ELR (cell line): ENCODE measurements around the gene PTPRG.

ENCODE experiments used
- DNase-seq: peaks from one replicate; pipeline ENCODE4 v3.0.0-alpha.2; 2015; ENCODE audit warnings: low read depth

PTPRG gene

DNA sequence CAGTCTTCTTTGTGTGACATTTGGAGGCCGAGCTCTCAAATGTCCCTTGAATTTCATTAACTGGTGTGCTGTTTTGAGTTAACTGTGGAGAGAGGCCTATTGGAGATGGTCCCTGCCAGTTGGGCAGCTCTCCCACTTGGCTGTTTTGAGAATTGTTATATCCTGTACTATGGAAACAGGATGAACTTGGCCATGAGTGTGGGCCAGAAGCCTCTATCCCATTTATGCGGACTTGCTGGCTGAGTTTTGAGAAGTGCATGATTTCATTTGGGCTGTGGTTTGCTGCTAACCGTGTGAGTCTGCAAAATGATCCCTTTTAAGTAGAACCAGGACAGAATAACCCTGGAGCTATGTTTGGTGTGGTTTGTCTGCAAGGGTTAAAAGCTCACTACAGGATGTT, 366.0 kb downstream of the PTPRG start:
- DNase-seq, result peak; percentile 10

DNA sequence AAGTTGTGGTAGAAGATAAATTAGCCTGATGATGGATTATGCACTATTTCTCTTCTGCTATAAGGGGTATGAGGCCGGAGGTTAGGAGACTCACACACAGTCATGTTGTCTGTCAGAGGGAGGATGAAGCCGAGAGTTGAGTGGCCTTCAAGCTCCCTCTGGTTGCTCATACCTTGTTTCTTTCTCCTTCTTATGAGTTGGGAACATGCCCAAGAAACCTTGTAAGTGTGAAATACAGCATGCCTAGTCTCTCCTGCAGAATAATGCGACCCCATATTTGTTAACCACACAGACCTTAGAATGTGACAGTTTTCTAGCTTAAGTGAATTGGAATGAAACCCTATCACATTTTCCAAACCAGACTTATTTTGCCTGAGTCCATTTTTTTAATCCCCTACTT, 366.7 kb downstream of the PTPRG start:
- DNase-seq, result no peak

DNA sequence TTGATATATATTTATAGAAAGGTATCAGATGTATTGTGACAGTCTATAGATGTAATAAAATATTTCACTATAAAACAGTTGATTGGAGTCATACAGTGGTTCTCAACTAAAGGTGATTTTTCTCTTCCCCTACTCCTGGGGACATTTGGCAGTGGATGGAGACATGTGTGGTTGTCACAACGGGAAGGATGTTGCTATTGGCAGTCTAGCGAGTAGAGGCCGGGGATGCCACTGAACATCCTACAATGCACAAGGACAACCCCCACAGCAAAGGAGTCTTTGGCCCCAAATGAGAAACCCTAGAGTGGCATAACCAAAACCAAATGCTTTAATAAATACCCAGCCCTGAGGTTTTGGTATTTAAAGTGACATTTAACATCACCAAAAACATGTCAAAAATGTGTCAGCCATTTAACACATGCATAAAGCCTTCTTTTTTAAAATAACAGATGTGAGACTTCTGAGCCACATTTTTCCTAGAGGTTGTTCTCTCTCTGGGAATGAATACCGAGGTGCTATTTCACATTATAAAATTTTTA, 367.5 kb downstream of the PTPRG start:
- DNase-seq, result no peak

DNA sequence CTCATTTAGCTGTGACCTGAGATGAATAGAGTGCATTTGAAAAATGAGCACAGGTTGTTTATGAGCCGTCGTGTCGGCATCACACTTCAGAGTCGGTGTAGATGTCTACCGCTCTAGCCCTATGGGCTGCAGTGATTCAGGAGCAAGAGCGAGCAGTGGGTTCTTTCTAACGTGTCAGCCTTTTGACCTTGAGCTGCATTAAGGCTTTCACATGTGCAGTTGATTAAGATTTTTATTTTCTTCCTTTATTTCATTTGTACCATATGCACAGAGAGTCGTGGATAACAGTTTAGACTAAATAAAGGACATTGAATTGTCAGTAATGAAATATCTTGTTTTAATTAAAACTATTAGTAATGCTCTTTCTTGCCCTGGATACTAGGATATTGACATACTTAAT, 368.2 kb downstream of the PTPRG start:
- DNase-seq, result no peak

DNA sequence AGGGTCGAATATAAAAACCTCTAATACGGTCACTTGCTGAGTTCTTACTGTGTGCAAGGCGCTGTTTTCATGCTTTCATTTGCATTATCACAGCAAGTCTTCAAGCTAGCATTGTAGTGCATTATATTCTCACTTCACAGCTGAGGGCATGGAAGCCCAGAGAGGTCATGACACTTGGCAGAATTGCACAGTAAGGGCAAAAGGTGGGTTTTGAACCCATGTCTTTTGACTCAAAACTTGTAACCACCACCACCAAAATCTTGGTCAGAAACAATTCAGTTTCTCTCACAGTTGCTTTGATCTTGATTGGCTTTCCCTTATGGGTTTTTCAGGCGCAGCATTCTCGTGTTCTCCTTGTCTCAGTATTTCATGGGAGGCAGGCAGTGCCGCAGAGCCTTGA, 371.1 kb downstream of the PTPRG start:
- DNase-seq, result no peak

DNA sequence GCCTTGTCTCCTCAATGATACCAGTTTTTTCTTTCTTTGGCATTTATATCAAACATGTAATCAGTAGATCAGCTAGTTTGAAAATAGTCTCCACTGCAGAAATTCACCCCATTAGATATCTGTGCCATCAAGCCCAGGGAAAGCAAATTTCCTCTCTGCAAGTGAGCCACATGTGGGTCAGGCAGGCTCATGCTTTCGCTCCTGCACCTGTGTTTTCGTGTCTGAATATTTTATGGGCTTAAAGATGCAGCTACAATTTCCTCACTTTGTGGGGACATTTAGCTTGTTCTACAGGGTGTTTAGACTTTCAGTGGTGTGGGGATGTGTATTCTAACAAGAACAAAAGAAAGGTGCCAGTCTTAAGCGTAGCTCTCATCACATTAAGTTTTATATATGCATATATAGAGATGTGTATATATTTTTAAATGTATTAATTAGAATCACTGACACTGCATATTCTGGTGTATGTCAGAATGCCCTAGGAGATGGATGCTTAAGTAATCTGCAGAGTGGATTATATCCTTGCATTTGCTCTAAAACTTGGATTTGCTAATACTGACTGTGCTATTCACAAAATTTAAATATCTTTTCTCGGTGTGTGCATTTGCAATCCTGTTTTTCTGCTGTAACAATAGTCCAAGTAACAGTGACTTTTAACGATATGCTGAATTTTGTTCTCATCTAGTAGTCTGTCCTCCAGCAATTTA, 372.6 kb downstream of the PTPRG start:
- DNase-seq, result no peak

DNA sequence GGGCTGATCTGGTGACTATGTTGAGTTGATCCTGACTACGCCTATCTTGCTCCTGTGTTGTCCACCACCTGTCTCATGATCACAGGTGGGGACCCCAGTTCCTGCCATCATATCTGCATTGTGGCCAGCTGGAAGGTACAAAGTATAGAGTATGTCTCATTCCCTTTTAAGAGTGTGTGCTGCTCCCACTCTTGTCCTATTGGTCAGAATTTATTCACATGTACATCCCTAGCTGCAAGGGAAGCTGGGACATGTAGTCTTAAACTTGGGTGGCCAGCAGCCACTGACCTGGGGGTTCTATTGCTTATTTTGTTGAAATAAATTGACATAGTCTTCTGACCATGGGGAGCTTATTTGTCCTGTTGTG, 373.1 kb downstream of the PTPRG start:
- DNase-seq, result no peak

DNA sequence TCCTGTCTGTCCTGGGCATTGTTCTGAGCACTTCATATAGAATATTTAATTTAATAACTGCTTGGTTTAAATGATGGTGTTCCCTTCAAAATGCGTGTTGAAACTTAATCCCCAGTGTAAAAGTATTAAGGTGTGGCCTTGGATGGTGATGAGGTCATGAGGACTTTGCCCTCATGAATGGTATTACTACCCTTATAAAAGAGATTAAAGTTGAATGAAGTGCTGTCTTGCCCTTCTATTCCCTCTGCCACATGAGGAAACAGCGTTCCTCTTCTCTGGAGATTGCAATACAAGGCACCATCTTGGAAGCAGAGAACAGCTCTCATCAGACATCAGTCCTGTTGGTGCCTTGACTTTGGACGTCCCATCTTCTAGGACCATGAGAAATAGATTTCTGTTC, 374.4 kb downstream of the PTPRG start:
- DNase-seq, result no peak

DNA sequence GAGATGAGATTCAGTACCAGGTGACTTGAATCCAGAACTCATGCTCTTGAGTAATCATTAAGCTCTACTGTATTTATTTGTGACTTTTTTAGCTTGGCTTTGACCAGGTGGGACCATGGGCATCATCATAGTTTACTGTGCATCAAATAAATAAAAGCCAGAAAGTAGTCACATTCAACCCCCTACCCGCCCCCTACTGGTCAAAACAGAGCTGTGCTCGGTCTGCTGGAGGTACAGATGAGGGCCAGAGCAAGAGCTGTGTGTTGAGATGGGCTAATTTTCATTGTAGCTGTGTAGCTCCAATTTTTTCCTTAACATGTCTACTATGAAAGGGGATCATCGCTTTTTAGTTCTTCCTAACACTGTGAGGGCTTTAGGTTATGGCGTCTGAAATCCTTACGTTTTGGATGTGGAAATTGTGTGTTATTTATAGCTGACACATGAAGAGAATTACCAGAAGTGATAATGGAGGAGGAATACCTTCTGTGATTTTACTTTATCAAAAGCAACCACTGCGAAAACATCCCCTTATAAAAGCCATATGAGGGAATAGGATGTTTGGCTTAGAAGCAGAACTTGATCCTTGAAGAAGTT, 375.1 kb downstream of the PTPRG start:
- DNase-seq, result peak; percentile 54

DNA sequence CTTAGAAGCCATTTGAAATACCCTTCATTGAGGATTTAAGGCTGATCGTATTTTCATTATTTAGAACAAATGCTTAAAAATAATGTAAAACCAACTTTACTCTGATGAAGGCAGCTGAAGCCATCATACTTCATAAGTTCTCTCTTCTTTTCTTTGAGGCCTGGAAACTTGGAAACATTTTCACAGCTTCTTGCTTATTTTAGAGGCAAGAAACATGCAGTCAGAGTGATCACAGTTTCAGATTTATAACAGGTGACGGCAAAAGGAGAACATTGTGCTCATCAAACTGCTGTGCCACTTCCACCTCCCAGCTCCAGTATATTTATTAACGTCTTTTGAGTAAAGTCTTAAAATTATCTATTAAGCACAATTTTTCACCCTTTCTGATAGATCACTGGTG, 376.1 kb downstream of the PTPRG start:
- DNase-seq, result no peak

DNA sequence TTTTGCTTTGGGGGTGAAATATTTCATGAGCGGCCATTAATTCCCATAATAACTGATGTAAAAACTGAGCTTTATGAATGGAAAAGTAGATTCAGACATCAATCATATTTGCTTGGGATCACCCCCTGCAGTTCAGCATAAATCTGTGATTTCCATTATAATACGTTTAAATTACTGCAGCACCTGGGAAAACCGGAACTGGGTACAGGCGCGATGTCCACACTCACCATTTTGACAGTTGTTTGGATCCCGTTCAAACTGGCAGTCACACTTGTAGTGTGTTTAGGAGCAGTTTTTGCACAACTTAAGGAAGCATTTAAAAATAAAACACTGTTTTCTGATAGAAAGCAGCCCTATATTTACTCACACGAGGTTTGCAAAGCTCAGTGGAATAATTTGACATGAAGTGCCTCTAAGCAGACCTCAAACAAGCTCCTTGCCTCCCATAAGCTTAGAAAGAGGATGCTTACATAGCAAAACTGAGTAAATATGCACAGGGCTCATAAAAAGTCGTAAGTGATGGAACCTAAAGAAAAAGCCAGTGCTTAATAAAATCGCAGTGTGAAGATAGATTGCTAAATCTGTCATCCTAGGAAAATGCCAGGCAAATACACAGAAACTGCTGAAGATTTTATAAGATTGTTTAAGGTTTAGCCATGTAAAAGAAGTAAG, 377.6 kb downstream of the PTPRG start:
- DNase-seq, result no peak

DNA sequence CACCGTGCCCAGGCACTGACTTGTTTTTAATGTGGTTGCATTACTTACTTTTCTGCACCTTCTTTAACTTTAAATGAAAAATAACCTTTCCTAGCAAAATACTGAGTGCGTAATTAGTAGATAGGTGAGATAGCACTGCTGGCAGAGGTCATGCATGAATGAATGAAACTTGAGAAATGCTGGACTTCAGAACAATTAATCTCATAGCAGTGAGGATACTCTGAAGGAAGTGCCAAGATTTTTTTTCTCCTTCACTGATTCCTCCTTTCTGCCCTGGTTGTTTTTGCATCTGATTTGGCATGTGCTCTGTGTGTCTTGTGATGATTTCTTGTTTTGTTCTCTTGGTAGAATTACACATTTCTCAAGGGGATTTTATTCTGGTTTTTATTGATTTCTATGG, 378.9 kb downstream of the PTPRG start:
- DNase-seq, result no peak

DNA sequence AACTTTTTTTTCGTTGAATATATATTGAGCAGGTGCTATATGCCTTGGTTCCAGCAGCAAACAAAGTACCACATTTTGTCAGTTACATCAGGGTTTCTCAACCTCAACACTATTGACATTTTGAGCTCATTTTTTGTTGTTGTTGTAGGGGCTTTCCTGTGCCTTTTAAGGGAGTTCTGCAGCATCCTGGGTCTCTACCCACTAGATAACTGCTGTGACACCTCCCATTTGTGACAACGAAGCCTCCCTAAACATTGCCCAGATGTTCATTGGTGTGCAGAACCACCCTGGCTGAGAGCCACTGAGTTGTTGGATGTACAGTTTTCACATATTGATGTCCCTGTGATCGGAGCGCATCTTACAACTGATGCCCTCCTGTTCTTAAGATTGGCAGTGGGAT, 382.6 kb downstream of the PTPRG start:
- no peak for DNase-seq

DNA sequence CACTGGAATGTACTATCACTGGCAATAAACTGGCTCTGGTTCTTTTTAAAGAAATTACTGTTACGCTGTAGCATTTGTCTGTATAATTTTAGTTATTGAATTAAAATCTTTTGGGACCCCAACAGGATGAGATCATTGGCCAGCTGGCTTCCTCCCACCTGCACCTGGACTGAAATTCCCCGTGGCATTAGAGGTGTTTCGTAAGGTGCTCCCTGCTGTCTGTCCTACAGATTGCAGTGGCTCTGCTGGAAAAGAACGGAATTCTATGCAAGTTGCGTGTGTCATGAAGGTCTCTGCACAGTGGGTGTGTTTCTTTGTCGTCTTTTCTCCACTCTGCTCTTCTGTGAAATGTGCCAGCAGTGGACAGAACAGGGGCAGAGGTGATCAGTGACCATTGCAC, 383.4 kb downstream of the PTPRG start:
- DNase-seq, result no peak

DNA sequence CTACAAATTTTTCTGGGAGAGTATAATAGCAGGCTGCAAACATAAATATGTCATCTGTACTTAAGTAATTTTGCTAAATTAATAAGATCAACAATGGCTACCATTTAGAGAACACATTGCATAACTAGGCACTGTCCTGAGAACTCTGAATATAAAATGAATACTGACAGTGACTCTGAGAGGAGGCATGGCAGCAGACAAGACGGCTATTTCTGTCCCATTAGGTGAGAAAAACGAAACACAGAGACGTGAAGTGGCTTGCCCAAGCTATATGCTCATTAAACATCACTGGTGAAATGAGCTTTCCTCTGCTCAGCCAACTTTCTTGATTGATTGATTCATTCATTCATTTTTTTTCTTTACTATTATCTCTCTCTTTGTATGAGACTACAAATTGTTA, 384.3 kb downstream of the PTPRG start:
- DNase-seq, result no peak

DNA sequence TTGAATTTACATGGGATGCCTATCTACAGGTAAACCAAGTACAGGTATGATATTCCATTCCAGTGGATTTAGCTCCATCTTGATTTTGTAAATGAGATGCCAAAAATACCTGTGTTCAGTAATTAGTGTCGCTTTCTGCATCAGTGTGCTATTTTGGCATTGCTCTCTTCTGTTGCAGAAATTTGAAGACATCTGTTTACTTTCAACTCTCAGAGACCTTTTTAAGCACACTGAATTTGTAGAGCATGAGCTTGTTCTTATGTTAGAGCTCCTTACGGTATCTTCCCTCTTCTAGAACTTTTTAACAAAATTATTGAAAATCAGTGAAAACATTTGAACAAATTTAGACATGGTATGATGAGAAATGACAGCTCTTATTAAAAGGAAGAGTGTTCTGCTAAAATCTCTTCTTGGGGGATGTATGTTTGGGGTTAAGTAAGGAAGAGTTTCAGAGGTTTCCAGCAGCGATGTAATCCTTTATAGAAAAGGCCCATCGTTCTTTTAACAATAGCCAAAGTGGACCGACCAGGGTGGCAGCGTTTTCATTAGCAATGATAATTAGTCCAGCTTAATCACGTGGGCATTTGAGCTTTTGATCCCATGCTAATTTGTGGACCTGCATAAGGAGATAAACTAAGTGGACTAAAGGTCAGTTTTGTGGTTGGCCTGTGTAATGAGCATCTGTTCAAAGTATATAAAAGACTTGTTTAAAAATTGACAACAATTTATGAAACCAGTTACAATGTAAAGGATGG, 385.4 kb downstream of the PTPRG start:
- DNase-seq, result no peak

DNA sequence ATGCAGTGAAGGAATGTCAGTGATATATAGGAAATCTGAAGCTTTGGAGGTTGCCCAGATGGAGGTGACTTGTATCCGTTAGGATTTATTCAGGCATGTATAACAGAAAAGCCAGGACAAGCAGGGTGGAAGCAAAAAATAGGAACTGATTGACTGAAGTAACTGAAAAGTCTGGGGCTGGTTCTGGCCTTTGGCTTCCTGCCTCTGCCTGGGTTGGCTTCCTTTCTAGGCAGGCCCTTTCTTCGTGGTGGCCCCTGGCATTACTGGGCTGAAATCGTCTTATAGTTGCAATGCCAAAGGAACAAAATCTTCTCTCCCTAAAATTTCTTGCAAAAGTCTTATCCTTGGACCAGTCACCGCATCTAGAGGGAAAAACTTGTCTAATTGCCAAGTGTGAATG, 386.1 kb downstream of the PTPRG start:
- DNase-seq, result no peak

DNA sequence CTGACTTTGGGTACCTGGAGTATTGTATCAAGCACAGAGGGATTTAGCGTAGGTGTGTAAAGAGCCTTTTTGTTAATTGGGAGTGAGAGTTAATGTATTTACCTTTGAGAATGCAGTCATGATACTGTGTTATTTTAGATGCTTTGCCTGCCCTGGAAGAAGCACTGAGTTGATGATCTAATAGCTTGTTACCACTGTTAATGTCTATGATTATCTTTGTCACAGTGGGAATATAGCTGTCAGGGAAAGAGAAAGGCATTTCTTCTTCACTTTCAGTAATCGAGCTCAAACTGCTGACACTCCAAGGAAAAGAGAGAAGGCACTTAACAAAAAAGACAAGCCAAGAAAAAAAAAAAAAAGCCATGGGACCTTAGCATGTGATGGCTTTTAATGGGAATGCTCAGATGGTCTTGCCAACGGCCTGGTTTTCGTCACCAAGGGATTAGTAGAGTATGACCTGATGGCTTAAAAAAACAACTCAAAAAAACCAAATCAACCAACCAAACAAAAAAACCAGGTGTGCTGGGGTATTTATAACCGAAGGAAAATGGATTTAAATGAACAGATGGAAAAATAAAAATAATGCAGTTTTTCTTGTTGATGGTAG, 387.4 kb downstream of the PTPRG start:
- DNase-seq, result no peak

DNA sequence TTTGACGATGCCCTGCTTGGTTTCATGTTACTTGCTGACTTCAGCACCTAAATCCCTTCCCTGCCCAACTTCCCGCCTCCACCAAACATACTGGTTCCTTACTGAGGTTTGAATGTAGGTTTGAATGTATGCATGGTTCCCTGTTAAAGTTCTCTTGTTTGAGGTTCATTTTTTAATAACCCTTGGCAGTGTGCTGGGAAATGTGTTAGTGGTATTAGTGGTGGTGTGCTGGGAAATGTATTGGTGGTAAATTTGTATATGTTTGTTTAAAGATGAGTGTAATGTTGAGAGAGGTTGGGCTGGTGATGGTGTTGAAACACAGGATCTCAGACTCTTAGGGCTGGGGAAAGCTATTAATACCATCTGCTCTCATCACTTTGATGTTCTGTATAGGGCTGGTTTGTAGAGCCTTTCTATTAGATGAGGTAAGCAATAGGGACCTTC, 392.7 kb downstream of the PTPRG start:
- no peak for DNase-seq

DNA sequence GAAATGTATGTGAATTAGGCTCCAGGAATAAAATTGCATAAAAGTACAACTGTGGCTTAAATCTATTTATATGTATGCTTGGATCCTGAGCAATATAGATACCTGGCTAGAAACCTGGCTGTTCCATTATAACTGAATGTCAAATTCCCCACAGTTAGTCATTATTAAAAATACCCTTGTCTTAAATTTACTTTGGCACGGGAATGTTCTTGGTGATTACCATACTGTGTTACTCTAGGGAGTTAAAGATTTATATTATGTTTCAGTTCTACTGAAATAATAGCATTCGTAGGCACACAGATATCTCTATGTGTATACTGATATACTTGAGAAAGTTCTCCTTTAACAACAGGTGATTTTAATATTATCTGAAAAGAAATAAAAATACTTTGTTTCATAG, 394.1 kb downstream of the PTPRG start:
- DNase-seq, result no peak

DNA sequence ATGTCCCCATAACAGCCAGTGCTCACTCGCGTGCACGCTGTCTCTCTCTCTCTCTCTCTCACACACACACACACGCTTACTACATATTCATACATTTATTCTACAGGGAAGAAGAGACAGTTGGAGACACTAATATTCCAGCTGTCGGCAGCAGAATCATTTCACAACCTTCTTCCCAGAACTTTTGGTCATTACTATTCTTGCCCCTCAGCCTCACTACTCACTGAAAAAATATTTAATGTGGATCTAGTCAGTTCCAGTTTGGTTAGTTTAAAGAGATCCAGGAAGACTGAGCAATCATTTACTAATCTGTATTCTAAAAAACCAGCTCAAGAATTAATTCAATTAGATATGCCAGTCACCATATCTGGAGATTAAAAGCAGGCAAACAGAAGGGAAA, 394.9 kb downstream of the PTPRG start:
- peak; percentile 63 for DNase-seq

DNA sequence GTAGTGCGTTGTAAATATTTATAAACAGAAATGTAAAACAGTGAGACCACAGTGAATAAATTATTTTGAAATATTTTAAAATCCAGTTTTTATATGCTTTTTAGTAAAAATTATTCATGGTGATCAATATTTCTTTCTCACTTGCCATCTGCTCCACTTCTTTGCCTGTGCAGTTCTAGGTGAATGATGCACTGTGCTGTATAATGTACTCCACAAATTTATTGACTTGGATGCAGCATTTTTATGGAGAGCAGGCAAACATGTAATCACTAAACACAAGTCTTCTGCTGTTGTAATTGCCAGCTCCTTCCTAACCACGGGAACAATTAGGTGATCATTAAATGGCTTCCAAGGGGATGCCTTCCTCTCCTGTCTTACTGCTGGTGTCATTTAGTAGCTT, 395.9 kb downstream of the PTPRG start:
- DNase-seq, result no peak
